H1 (cell line): ENCODE results near the gene PLEKHO1. TPM values are rescaled to one million over a fixed set of nuclear protein-coding genes. Genes with fewer than 3 reads are reported as not detected.

Experiments
- ATF2 ChIP-seq: IDR thresholded peaks from 2 replicates; pipeline ENCODE4 v1.6.1; 2012; ENCODE audit warnings: low read length, inconsistent platforms
- CREB1 ChIP-seq: IDR thresholded peaks from 2 replicates; pipeline ENCODE4 v1.6.1; 2012; ENCODE audit warnings: inconsistent platforms
- CTCF ChIP-seq, 3 experiments: IDR thresholded peaks; 1 replicate in 2 of 3; 2 replicates in 1 of 3; pipeline versions ENCODE4 v1.5.1 to v1.6.1; 2011; ENCODE audit warnings: low read length in 3 of 3, mild to moderate bottlenecking in 3 of 3, inconsistent platforms in 2 of 3, low read depth in 1 of 3, moderate library complexity in 1 of 3; ENCODE audit not compliant: insufficient read depth in 1 of 3; ENCODE audit errors: control extremely low read depth in 1 of 3
- EZH2 ChIP-seq: fragments of 200-600 bp; sonication (generic); IDR thresholded peaks from 2 replicates; pipeline ENCODE4 v1.7.1; 2012; ENCODE audit warnings: low read depth, mild to moderate bottlenecking, moderate library complexity, low read length, inconsistent platforms; ENCODE audit not compliant: severe bottlenecking
- FOSL1 ChIP-seq: IDR thresholded peaks from 2 replicates; pipeline ENCODE4 v1.6.1; 2011; ENCODE audit warnings: mild to moderate bottlenecking, low read depth, low read length, moderate library complexity; ENCODE audit not compliant: insufficient read depth
- JUND ChIP-seq: IDR thresholded peaks from 2 replicates; pipeline ENCODE4 v1.6.1; 2011; ENCODE audit warnings: mild to moderate bottlenecking, improper control_type of control experiment, low read length
- MAX ChIP-seq: IDR thresholded peaks from 2 replicates; pipeline ENCODE4 v1.6.1; 2012; ENCODE audit warnings: inconsistent platforms
- NANOG ChIP-seq: IDR thresholded peaks from 2 replicates; pipeline ENCODE4 v1.6.1; 2011; ENCODE audit warnings: low read length, low read depth, mild to moderate bottlenecking, inconsistent platforms; ENCODE audit not compliant: insufficient read depth, poor library complexity, severe bottlenecking
- PHF8 ChIP-seq: fragments of 200-600 bp; sonication (generic); conservative IDR thresholded peaks from 2 replicates; pipeline ENCODE4 v1.7.1; 2012; ENCODE audit warnings: low read depth, mild to moderate bottlenecking, inconsistent platforms, low read length, moderate library complexity
- POLR2A ChIP-seq, 2 experiments: IDR thresholded peaks; 1 replicate in 1 of 2; 2 replicates in 1 of 2; pipeline ENCODE4 v1.6.1; 2011; ENCODE audit warnings: low read depth in 2 of 2, low read length in 2 of 2, mild to moderate bottlenecking in 2 of 2; ENCODE audit errors: control extremely low read depth in 1 of 2
- POU5F1 ChIP-seq: IDR thresholded peaks from 2 replicates; pipeline ENCODE4 v1.6.1; 2011; ENCODE audit warnings: low read depth, mild to moderate bottlenecking, low read length, moderate library complexity
- RAD21 ChIP-seq, 2 experiments: IDR thresholded peaks in 1 of 2; conservative IDR thresholded peaks in 1 of 2; 2 replicates each; pipeline ENCODE4 v1.6.1; 2011; ENCODE audit warnings: low read depth in 2 of 2, low read length in 2 of 2, improper control_type of control experiment in 1 of 2, inconsistent platforms in 1 of 2, mild to moderate bottlenecking in 1 of 2, moderate library complexity in 1 of 2
- RXRA ChIP-seq: IDR thresholded peaks from 2 replicates; pipeline ENCODE4 v1.6.1; 2011; ENCODE audit warnings: low read depth, mild to moderate bottlenecking, low read length, moderate library complexity; ENCODE audit not compliant: insufficient read depth
- SP2 ChIP-seq: IDR thresholded peaks from 2 replicates; pipeline ENCODE4 v1.6.1; 2012; ENCODE audit warnings: mild to moderate bottlenecking, low read length, inconsistent platforms
- SUZ12 ChIP-seq: fragments of 200-600 bp; sonication (generic); IDR thresholded peaks from 2 replicates; pipeline ENCODE4 v1.6.1; 2012; ENCODE audit warnings: mild to moderate bottlenecking, inconsistent platforms, low read length, moderate library complexity, mixed read lengths
- TAF7 ChIP-seq: optimal IDR thresholded peaks from 2 replicates; pipeline ENCODE3; 2011; ENCODE audit warnings: low read depth, mild to moderate bottlenecking, inconsistent platforms, low read length, moderate library complexity, borderline replicate concordance
- TBP ChIP-seq: IDR thresholded peaks from 2 replicates; pipeline ENCODE4 v1.6.1; 2011; ENCODE audit warnings: low read depth, low read length, improper control_type of control experiment
- TEAD4 ChIP-seq: IDR thresholded peaks from 2 replicates; pipeline ENCODE4 v1.6.1; 2012; ENCODE audit warnings: low read depth, low read length, inconsistent platforms, mixed read lengths
- ZNF274 ChIP-seq: IDR thresholded peaks from 2 replicates; pipeline ENCODE4 v1.7.0; 2012; ENCODE audit warnings: low read length, borderline replicate concordance; ENCODE audit errors: extremely low read depth
- polyA plus RNA-seq, 7 experiments: library from polyadenylated mRNA; depleted of rRNA in 3 of 7; stranded (reverse) in 5 of 7; unstranded in 2 of 7; fragments of >200 nt in 5 of 7; fragments of 200-250 nt in 2 of 7; gene quantifications; 1 replicate in 5 of 7; 2 replicates in 1 of 7; 4 replicates in 1 of 7; pipeline versions ENCODE4 v1.2.1 to v1.2.3, GENCODE V29; 2011 to 2013; ENCODE audit warnings: missing spikeins in 2 of 7, mixed read lengths in 2 of 7
- total RNA-seq: library from RNA; stranded (reverse); fragmentation: NEBNext Ultra II Directional; extraction: Animal tissue kit (Norgen Biotek cat#: 25700); gene quantifications from 2 replicates; pipeline ENCODE4 v1.2.1, GENCODE V29; 2021

Gene PLEKHO1
- total and polyA plus RNA-seq, 2 of the 8 experiments (the other 6 are each of a cell fraction or from before 2014, with no cell fraction given) = 23.2 to 37.0 TPM

- TF ChIP-seq RXRA = no peak
- TF ChIP-seq EZH2 = no peak
- no peak for TF ChIP-seq PHF8
- peak; percentile 74 to 82 for TF ChIP-seq RAD21 (IDR thresholded peaks at IDR 0.05 in 1 of 2, conservative IDR thresholded peaks at IDR 0.05 in 1 of 2; ENCODE audit: low read depth in 2 of 2, low read length in 2 of 2)
- TF ChIP-seq ATF2 = no peak
- TF ChIP-seq ZNF274 = no peak
- no peak for TF ChIP-seq SUZ12
- TF ChIP-seq CREB1 = no peak
- no peak for TF ChIP-seq TAF7
- peak; percentile 57 for TF ChIP-seq TEAD4
- no peak for TF ChIP-seq FOSL1
- no peak for TF ChIP-seq SP2
- no peak for TF ChIP-seq NANOG
- TF ChIP-seq POLR2A (IDR thresholded peaks at IDR 0.05; ENCODE audit: control extremely low read depth in 1 of 2, low read depth in 2 of 2, low read length in 2 of 2) = no peak
- no peak for TF ChIP-seq MAX
- TF ChIP-seq POU5F1 = no peak
- no peak for TF ChIP-seq TBP
- TF ChIP-seq JUND = no peak
- TF ChIP-seq CTCF (IDR thresholded peaks at IDR 0.05; ENCODE audit: control extremely low read depth in 1 of 3, insufficient read depth in 1 of 3, low read depth in 1 of 3, low read length in 3 of 3) = peak; percentile 66 to 84 (median 71)
Observed at GRCh38 chr1:150165622-150166612, 16.2 kb downstream of the PLEKHO1 start (continued).
